Body of pancreas (tissue), 4 donors: ENCODE data around the gene PLCB3. TPM values are rescaled to one million over a fixed set of nuclear protein-coding genes. Genes with fewer than 3 reads are reported as not detected.

Experiments
- ATAC-seq: fragments of 150-250 bp; one replicate; pipeline ENCODE4 v1.9.1; 2016
- DNase-seq, 4 donors: peaks; one replicate each; pipeline ENCODE4 v3.0.0-alpha.2; 2019
- H3K27ac ChIP-seq, 4 donors: fragments of 200-600 bp; sonication (generic); 1 replicate in 3 of 4; 2 replicates in 1 of 4; pipeline versions ENCODE4 v1.5.1 to v1.6.1; 2016 to 2019; ENCODE audit warnings: mild to moderate bottlenecking in 1 of 4, mixed read lengths in 1 of 4, moderate library complexity in 1 of 4
- H3K27me3 ChIP-seq, 2 donors: fragments of 200-600 bp; sonication (generic); one replicate each; pipeline ENCODE4 v1.6.0; 2016; ENCODE audit warnings: mild to moderate bottlenecking in 1 of 2
- H3K36me3 ChIP-seq, 2 donors: fragments of 200-600 bp; sonication (generic); replicated peaks in 1 of 2; 2 replicates each; pipeline ENCODE4 v1.5.1; 2016; ENCODE audit warnings: low read depth in 2 of 2; ENCODE audit not compliant: insufficient read depth in 1 of 2
- H3K4me1 ChIP-seq: fragments of 200-600 bp; sonication (generic); one replicate; pipeline ENCODE4 v1.6.0; 2016
- H3K4me3 ChIP-seq, 2 donors: fragments of 200-600 bp; sonication (generic); 1 replicate in 1 of 2; 2 replicates in 1 of 2; pipeline ENCODE4 v1.5.1; 2016 to 2019
- H3K9me3 ChIP-seq, 3 donors: fragments of 200-600 bp; sonication (generic); 1 replicate in 2 of 3; 2 replicates in 1 of 3; pipeline ENCODE4 v1.5.1; 2016
- CTCF ChIP-seq, 7 experiments: fragments of 450-650 bp in 4 of 7; fragments of 200-600 bp in 3 of 7; sonication (generic) in 3 of 7; IDR thresholded peaks; one replicate each; pipeline ENCODE4 v1.5.1; 2016 to 2019; ENCODE audit warnings: antibody characterized with exemption in 7 of 7
- POLR2A ChIP-seq, 3 donors: fragments of 450-650 bp; IDR thresholded peaks; one replicate each; pipeline ENCODE4 v1.6.1; 2016; ENCODE audit warnings: antibody characterized with exemption in 3 of 3, mild to moderate bottlenecking in 2 of 3
- WGBS, 2 donors: methylation state at CpG; one replicate each; pipeline ENCODE4 v1.1.5; 2017; 5-methylcytosine and 5-hydroxymethylcytosine counted together
- intact Hi-C: fragments of 100-400 bp; cut with DNase I; formaldehyde crosslinking; loops from one replicate; pipeline ENCODE4 v1.15.1; 2023
- total RNA-seq, 2 donors: library from RNA; depleted of rRNA; stranded (reverse); fragments of >200 nt; gene quantifications; one replicate each; pipeline ENCODE4 v1.1.0, GENCODE V29; 2016

The PLCB3 gene
- total RNA-seq = 10 to 100 TPM; 13.8 to 14.5 TPM

- 1% methylated on average over 33 of the region's 75 CpGs; no CpG with 5 or more reads in 1 of the 2 donors for WGBS, 2 donors
- Histone ChIP-seq H3K36me3 (no peaks in the 10 kb centered on the region), H3K4me3 (peak within 1 kb of the TSS; percentile 29 to 62), H3K4me1 (peaks cover 35% of the 10 kb centered on the region), H3K27me3 (no peaks in the 10 kb centered on the region), H3K27ac (peak within 1 kb of the TSS in 3 of 4 donors; percentile 46 to 67 (median 48)), H3K9me3 (no peaks in the 10 kb centered on the region)
- intact Hi-C loops = no loop called here
- peak; percentile 51 to 95 (median 79) for TF ChIP-seq CTCF (IDR thresholded peaks at IDR 0.05)
- peak in 1 of 3 donors; percentile 18 for TF ChIP-seq POLR2A (IDR thresholded peaks at IDR 0.05)
- DNase-seq (peak; percentile 54 to 68 (median 62)), ATAC-seq (peak; percentile 65)
Observed at GRCh38 chr11:64251016-64251752, at the start of gene PLCB3. Gene PLCB3 (plus strand): TSS chr11:64251530. CDS start chr11:64251650, 120 bp downstream.

DNA sequence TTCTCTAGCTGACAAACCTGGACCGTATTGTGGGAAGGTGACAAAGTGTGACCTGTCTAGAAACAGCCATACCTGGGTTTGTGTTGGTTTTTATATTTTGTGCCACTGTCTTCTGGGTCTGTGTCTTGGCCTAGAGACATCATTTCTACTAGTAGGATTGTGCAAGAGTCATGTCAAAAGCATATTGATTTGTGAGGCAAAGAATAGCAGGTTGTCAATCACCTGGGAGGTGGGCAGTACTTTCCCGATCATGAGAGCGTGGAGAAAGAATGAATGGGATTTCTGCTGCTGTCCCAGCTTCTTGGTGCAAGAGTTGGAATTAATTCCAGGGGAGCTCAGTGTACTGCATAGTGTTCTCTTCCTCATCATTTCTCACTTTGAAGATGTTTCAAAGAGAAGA lies 49.8 kb upstream of the PLCB3 start:
- H3K36me3 ChIP-seq = peaks cover 12 to 39% of the 10 kb centered on the region in 2 donors
- 66 to 76% methylated on average over 3 of the region's 3 CpGs for WGBS, 2 donors
- H3K9me3 ChIP-seq = no peaks in the 10 kb centered on the region
- no peak overlapping the region for H3K27ac ChIP-seq
- H3K4me1 ChIP-seq = peaks cover 9% of the 10 kb centered on the region
- TF ChIP-seq POLR2A (IDR thresholded peaks at IDR 0.05) = no peak
- no peak for TF ChIP-seq CTCF (IDR thresholded peaks at IDR 0.05)
- ATAC-seq (no peak), DNase-seq (no peak)
- H3K4me3 ChIP-seq = no peak overlapping the region
- intact Hi-C loops = no loop called here
- H3K27me3 ChIP-seq = no peaks in the 10 kb centered on the region

- Histone ChIP-seq H3K4me1 (peaks cover 9% of the 10 kb centered on the region), H3K27me3 (no peaks in the 10 kb centered on the region), H3K9me3 (no peaks in the 10 kb centered on the region), H3K4me3 (no peak overlapping the region), H3K36me3 (peaks cover 12 to 29% of the 10 kb centered on the region in 2 donors), H3K27ac (no peak overlapping the region)
- intact Hi-C loops = no loop called here
- DNase-seq (no peak), ATAC-seq (no peak)
- WGBS, 2 donors = 90 to 94% methylated on average over 6 to 9 of the region's 9 CpGs
- TF ChIP-seq CTCF (IDR thresholded peaks at IDR 0.05) = no peak
- TF ChIP-seq POLR2A (IDR thresholded peaks at IDR 0.05) = no peak
Observed at GRCh38 chr11:64202992-64203391, 48.3 kb upstream of the PLCB3 start.

GRCh38 chr11:64203421-64204079 lies 47.8 kb upstream of the PLCB3 start:
- intact Hi-C loops = no loop called here
- no peaks in the 10 kb centered on the region for H3K27me3 ChIP-seq
- 93% methylated on average over 27 of the region's 27 CpGs for WGBS, 2 donors
- H3K4me1 ChIP-seq = peaks cover 9% of the 10 kb centered on the region
- ATAC-seq (no peak), DNase-seq (no peak)
- H3K9me3 ChIP-seq = no peaks in the 10 kb centered on the region
- no peak for TF ChIP-seq CTCF (IDR thresholded peaks at IDR 0.05)
- no peak for TF ChIP-seq POLR2A (IDR thresholded peaks at IDR 0.05)
- no peak overlapping the region for H3K27ac ChIP-seq
- no peak overlapping the region for H3K4me3 ChIP-seq
- peaks cover 12 to 27% of the 10 kb centered on the region in 2 donors for H3K36me3 ChIP-seq
